Superior temporal gyrus (tissue), 1 donor: ENCODE data around the gene NOP16.
"Not testable (repeated sequence)": the region's sequence is repeated elsewhere in the genome, so short reads cannot be mapped to it uniquely, and the experiment has no call there.

Experiments
- DNase-seq: peaks from one replicate; pipeline ENCODE4 v3.0.0-alpha.2; 2016; ENCODE audit errors: extremely low spot score

The NOP16 gene

GRCh38 chr5:176409765-176410164 lies 21.4 kb upstream of the NOP16 start:
- DNase-seq: no peak

GRCh38 chr5:176408590-176408989 lies 20.2 kb upstream of the NOP16 start:
- no peak for DNase-seq

GRCh38 chr5:176408252-176408573 lies 19.8 kb upstream of the NOP16 start:
- not testable (repeated sequence) for DNase-seq

- DNase-seq: peak; percentile 40
Observed at GRCh38 chr5:176407456-176408251, 19.3 kb upstream of the NOP16 start.

- no peak for DNase-seq
Observed at GRCh38 chr5:176406436-176407052, 18.1 kb upstream of the NOP16 start.

GRCh38 chr5:176405656-176406435 lies 17.4 kb upstream of the NOP16 start:
- no peak for DNase-seq

GRCh38 chr5:176401281-176402205 lies 13.1 kb upstream of the NOP16 start:
- no peak for DNase-seq

GRCh38 chr5:176400382-176401156 lies 12.2 kb upstream of the NOP16 start:
- no peak for DNase-seq

- no peak for DNase-seq
Observed at GRCh38 chr5:176397736-176398420, 9.5 kb upstream of the NOP16 start.

GRCh38 chr5:176396330-176396729 lies 7.9 kb upstream of the NOP16 start:
- DNase-seq: no peak

- DNase-seq: no peak
Observed at GRCh38 chr5:176394881-176395675, 6.7 kb upstream of the NOP16 start.

- DNase-seq: no peak
Observed at GRCh38 chr5:176394096-176394495, 5.7 kb upstream of the NOP16 start.

- DNase-seq: no peak
Observed at GRCh38 chr5:176392526-176392925, 4.1 kb upstream of the NOP16 start.

GRCh38 chr5:176391999-176392398 lies 3.6 kb upstream of the NOP16 start:
- DNase-seq: no peak

GRCh38 chr5:176391479-176391878 lies 3.1 kb upstream of the NOP16 start:
- DNase-seq: no peak

GRCh38 chr5:176389135-176390123 lies 1.0 kb upstream of the NOP16 start:
- peak; percentile 38 for DNase-seq

GRCh38 chr5:176388003-176388443 lies 375 bp downstream of the NOP16 start:
- no peak for DNase-seq

- DNase-seq: no peak
Observed at GRCh38 chr5:176387384-176387925, 943 bp downstream of the NOP16 start.
